Measurements from ENCODE around the gene LIPC. TPM values are rescaled to one million over a fixed set of nuclear protein-coding genes. Genes with fewer than 3 reads are reported as not detected.

The LIPC gene
- total RNA-seq: 0.62 TPM
- long read RNA-seq, partial matches to known transcripts: 0 of 1 reads
- long read RNA-seq, other reads (novel, unspliced or antisense): 1 of 1 reads

- intact Hi-C loops (cut with DNase I): loop anchor here (10.0 kb wide), 1 partner anchor 157 kb away; no protein-coding TSS in a partner anchor
- no peak for DNase-seq (ENCODE audit: low spot score)
Measured at GRCh38 chr15:58431221-58432149, at the start of gene LIPC. Gene LIPC (plus strand): TSS chr15:58431991. CDS start chr15:58432033, 42 bp downstream.

- intact Hi-C loops (cut with DNase I): no loop called here
- DNase-seq (ENCODE audit: low spot score): no peak
Measured at GRCh38 chr15:58383876-58384275, 47.9 kb upstream of the LIPC start.

GRCh38 chr15:58384667-58385066, 47.1 kb upstream of the LIPC start:
- no peak for DNase-seq (ENCODE audit: low spot score)
- intact Hi-C loops (cut with DNase I): no loop called here

- no peak for DNase-seq (ENCODE audit: low spot score)
- intact Hi-C loops (cut with DNase I): no loop called here
Measured at GRCh38 chr15:58386081-58386480, 45.7 kb upstream of the LIPC start.

GRCh38 chr15:58386641-58387040, 45.1 kb upstream of the LIPC start:
- no peak for DNase-seq (ENCODE audit: low spot score)
- intact Hi-C loops (cut with DNase I): no loop called here

GRCh38 chr15:58387130-58387529, 44.7 kb upstream of the LIPC start:
- intact Hi-C loops (cut with DNase I): no loop called here
- DNase-seq (ENCODE audit: low spot score): no peak

- DNase-seq (ENCODE audit: low spot score): no peak
- intact Hi-C loops (cut with DNase I): no loop called here
Measured at GRCh38 chr15:58388211-58388610, 43.6 kb upstream of the LIPC start.

- intact Hi-C loops (cut with DNase I): no loop called here
- no peak for DNase-seq (ENCODE audit: low spot score)
Measured at GRCh38 chr15:58390118-58390517, 41.7 kb upstream of the LIPC start.

GRCh38 chr15:58390655-58391054, 41.1 kb upstream of the LIPC start:
- no peak for DNase-seq (ENCODE audit: low spot score)
- intact Hi-C loops (cut with DNase I): no loop called here

- intact Hi-C loops (cut with DNase I): no loop called here
- DNase-seq (ENCODE audit: low spot score): no peak
Measured at GRCh38 chr15:58391088-58391487, 40.7 kb upstream of the LIPC start.

GRCh38 chr15:58392141-58392540, 39.6 kb upstream of the LIPC start:
- intact Hi-C loops (cut with DNase I): no loop called here
- DNase-seq (ENCODE audit: low spot score): no peak

- intact Hi-C loops (cut with DNase I): no loop called here
- no peak for DNase-seq (ENCODE audit: low spot score)
Measured at GRCh38 chr15:58392611-58393161, 39.1 kb upstream of the LIPC start.

- intact Hi-C loops (cut with DNase I): no loop called here
Measured at GRCh38 chr15:58393241-58393662, 38.5 kb upstream of the LIPC start.

GRCh38 chr15:58396181-58396580, 35.6 kb upstream of the LIPC start:
- DNase-seq (ENCODE audit: low spot score): no peak
- intact Hi-C loops (cut with DNase I): no loop called here

More at GRCh38 chr15:58393241-58393662, 38.5 kb upstream of the LIPC start:
- no peak for DNase-seq (ENCODE audit: low spot score)

GRCh38 chr15:58398071-58398470, 33.7 kb upstream of the LIPC start:
- intact Hi-C loops (cut with DNase I): no loop called here
- DNase-seq (ENCODE audit: low spot score): no peak

GRCh38 chr15:58398643-58399042, 33.1 kb upstream of the LIPC start:
- intact Hi-C loops (cut with DNase I): no loop called here
- no peak for DNase-seq (ENCODE audit: low spot score)

- DNase-seq (ENCODE audit: low spot score): no peak
- intact Hi-C loops (cut with DNase I): no loop called here
Measured at GRCh38 chr15:58399739-58400138, 32.1 kb upstream of the LIPC start.

- no peak for DNase-seq (ENCODE audit: low spot score)
- intact Hi-C loops (cut with DNase I): no loop called here
Measured at GRCh38 chr15:58401276-58401675, 30.5 kb upstream of the LIPC start.

GRCh38 chr15:58401991-58402649, 29.7 kb upstream of the LIPC start:
- intact Hi-C loops (cut with DNase I): no loop called here

GRCh38 chr15:58403581-58403980, 28.2 kb upstream of the LIPC start:
- no peak for DNase-seq (ENCODE audit: low spot score)
- intact Hi-C loops (cut with DNase I): no loop called here

More at GRCh38 chr15:58401991-58402649, 29.7 kb upstream of the LIPC start:
- DNase-seq (ENCODE audit: low spot score): no peak
